Left lung (tissue), 10 donors: ENCODE data around the gene NHLRC1. TPM values are rescaled to one million over a fixed set of nuclear protein-coding genes. Genes with fewer than 3 reads are reported as not detected.

Experiments used
- ATAC-seq: fragments of 200-7000 bp; cut with Tn5 transposase; one replicate; pipeline ENCODE4 v1.9.1; 2020; ENCODE audit warnings: moderate library complexity
- DNase-seq, 4 donors: peaks; one replicate each; pipeline ENCODE4 v3.0.0-alpha.2; 2013 to 2020
- H3K27ac ChIP-seq, 2 donors: fragments of 200-600 bp; sonication (generic) in 1 of 2; one replicate each; pipeline versions ENCODE4 v1.5.0 to v1.8.0; 2020 to 2021
- H3K27me3 ChIP-seq, 2 donors: fragments of 200-600 bp; sonication (generic) in 1 of 2; one replicate each; pipeline versions ENCODE4 v1.5.0 to v1.8.0; 2020 to 2021
- H3K36me3 ChIP-seq, 2 donors: fragments of 200-600 bp; sonication (generic) in 1 of 2; one replicate each; pipeline versions ENCODE4 v1.5.0 to v1.8.0; 2020 to 2021
- H3K4me1 ChIP-seq, 2 donors: fragments of 200-600 bp; one replicate each; pipeline ENCODE4 v1.8.0; 2021
- H3K4me3 ChIP-seq, 2 donors: fragments of 200-600 bp; sonication (generic) in 1 of 2; one replicate each; pipeline versions ENCODE4 v1.5.0 to v1.8.0; 2020 to 2021; ENCODE audit warnings: mild to moderate bottlenecking in 1 of 2
- H3K9me3 ChIP-seq, 2 donors: fragments of 200-600 bp; sonication (generic) in 1 of 2; one replicate each; pipeline versions ENCODE4 v1.5.0 to v1.8.0; 2020 to 2021
- CTCF ChIP-seq, 2 donors: fragments of 200-600 bp; sonication (generic) in 1 of 2; IDR thresholded peaks; one replicate each; pipeline versions ENCODE4 v1.5.0 to v1.8.0; 2021; ENCODE audit warnings: antibody characterized with exemption in 2 of 2
- intact Hi-C, 2 donors: fragments of 100-400 bp; cut with DNase I; formaldehyde crosslinking; loops; one replicate each; pipeline versions ENCODE4 v1.11.2 to v1.14.2; 2022
- polyA plus RNA-seq, 6 donors: library from polyadenylated mRNA; unstranded; fragments of 120-200 nt; gene quantifications; one replicate each; pipeline ENCODE4 v1.2.1, GENCODE V29; 2013; ENCODE audit not compliant: insufficient read length in 6 of 6
- total RNA-seq, 2 donors: library from RNA; stranded (reverse); fragmentation: NEBNext Ultra II Directional; extraction: Animal tissue kit (Norgen Biotek cat#: 25700); gene quantifications; one replicate each; pipeline ENCODE4 v1.2.1, GENCODE V29; 2021
- donor health status: DM: no; HTN: yes; CAD: no.
- donor health status: DM: no; HTN: no; CAD: no.

Gene NHLRC1
- total and polyA plus RNA-seq, 8 donors: 1.9 to 2.8 (median 2.4) TPM

- Histone ChIP-seq H3K4me3 (no peak overlapping the region), H3K36me3 (peaks cover 0 to 89% of the 10 kb centered on the region in 2 donors), H3K27ac (peak overlapping the region in 1 of 2 donors; percentile 40), H3K9me3 (peaks cover 0 to 5% of the 10 kb centered on the region in 2 donors), H3K4me1 (peaks cover 0 to 17% of the 10 kb centered on the region in 2 donors), H3K27me3 (no peaks in the 10 kb centered on the region)
- DNase-seq: no peak
- ATAC-seq: peak; percentile 47
- intact Hi-C loops: no loop called here
- no peak for TF ChIP-seq CTCF (IDR thresholded peaks at IDR 0.05)
These were observed 43.3 kb upstream of the NHLRC1 start for GRCh38 chr6:18165751-18166150.

GRCh38 chr6:18162401-18162800, 39.9 kb upstream of the NHLRC1 start:
- Histone ChIP-seq H3K36me3 (peaks cover 0 to 71% of the 10 kb centered on the region in 2 donors), H3K27me3 (no peaks in the 10 kb centered on the region), H3K4me1 (peaks cover 0 to 12% of the 10 kb centered on the region in 2 donors), H3K9me3 (no peaks in the 10 kb centered on the region), H3K4me3 (no peak overlapping the region), H3K27ac (no peak overlapping the region)
- TF ChIP-seq CTCF (IDR thresholded peaks at IDR 0.05): no peak
- DNase-seq (no peak), ATAC-seq (no peak)
- intact Hi-C loops: no loop called here

GRCh38 chr6:18161431-18161830, 39.0 kb upstream of the NHLRC1 start:
- no peak for DNase-seq
- no peak for TF ChIP-seq CTCF (IDR thresholded peaks at IDR 0.05)
- no peak for ATAC-seq
- Histone ChIP-seq H3K27me3 (no peaks in the 10 kb centered on the region), H3K4me3 (no peak overlapping the region), H3K36me3 (peaks cover 0 to 62% of the 10 kb centered on the region in 2 donors), H3K9me3 (no peaks in the 10 kb centered on the region), H3K27ac (peak overlapping the region in 1 of 2 donors; percentile 35), H3K4me1 (peaks cover 0 to 6% of the 10 kb centered on the region in 2 donors)
- intact Hi-C loops: no loop called here

- H3K27ac ChIP-seq: peak overlapping the region in 1 of 2 donors; percentile 35
- no peak for TF ChIP-seq CTCF (IDR thresholded peaks at IDR 0.05)
- H3K4me3 ChIP-seq: no peak overlapping the region
- peaks cover 0 to 57% of the 10 kb centered on the region in 2 donors for H3K36me3 ChIP-seq
- no peak for ATAC-seq
- no peak for DNase-seq
- peaks cover 0 to 8% of the 10 kb centered on the region in 2 donors for H3K4me1 ChIP-seq
- intact Hi-C loops: no loop called here
- H3K27me3 ChIP-seq: no peaks in the 10 kb centered on the region
- H3K9me3 ChIP-seq: no peaks in the 10 kb centered on the region
These were observed 38.4 kb upstream of the NHLRC1 start for GRCh38 chr6:18160911-18161310.

- intact Hi-C loops: no loop called here
- DNase-seq (peak; percentile 24 to 88 (median 77)), ATAC-seq (peak; percentile 58)
- H3K36me3 ChIP-seq: peaks cover 0 to 13% of the 10 kb centered on the region in 2 donors
- H3K27ac ChIP-seq: peak overlapping the region; percentile 81 to 97
- TF ChIP-seq CTCF (IDR thresholded peaks at IDR 0.05): no peak
- H3K9me3 ChIP-seq: no peaks in the 10 kb centered on the region
- H3K27me3 ChIP-seq: no peaks in the 10 kb centered on the region
- H3K4me3 ChIP-seq: peak overlapping the region; percentile 88 to 93
- H3K4me1 ChIP-seq: peaks cover 13 to 30% of the 10 kb centered on the region in 2 donors
These were observed 33.5 kb upstream of the NHLRC1 start for GRCh38 chr6:18155864-18156421.
